ENCODE results near the gene MYL5. TPM values are rescaled to one million over a fixed set of nuclear protein-coding genes. Genes with fewer than 3 reads are reported as not detected.

MYL5 gene
- total and polyA plus RNA-seq, 2 donors (not counting 1 experiment from before 2014, with no cell fraction given): 9.6 to 14.4 TPM

- no peaks in the 10 kb centered on the region for H3K36me3 ChIP-seq (ENCODE audit: control insufficient read depth, insufficient read depth, low read length)
- H2AFZ ChIP-seq (ENCODE audit: low read length): no peak overlapping the region
- H3K4me3 ChIP-seq (replicated peaks in 1 of 4; ENCODE audit: control extremely low read depth in 1 of 4, insufficient read depth in 1 of 4, low read depth in 3 of 4, low read length in 4 of 4): no peak overlapping the region
- H3K4me1 ChIP-seq (ENCODE audit: control insufficient read depth, extremely low read depth, insufficient read depth, low read length): no peaks in the 10 kb centered on the region
- H3K79me2 ChIP-seq (ENCODE audit: control insufficient read depth, insufficient read depth, low read length): no peaks in the 10 kb centered on the region
- H3K4me2 ChIP-seq (ENCODE audit: extremely low read depth, insufficient read depth, low read length): no peak overlapping the region
- H3K27me3 ChIP-seq (ENCODE audit: control insufficient read depth, insufficient read depth, low read length): no peaks in the 10 kb centered on the region
- TF ChIP-seq CTCF (conservative IDR thresholded peaks at IDR 0.05 in 1 of 2, IDR thresholded peaks at IDR 0.05 in 1 of 2; ENCODE audit: low read depth in 1 of 2, low read length in 2 of 2) (no peak), EZH2 (IDR thresholded peaks at IDR 0.05; ENCODE audit: low read length, missing control alignments) (no peak)
- H3K9me3 ChIP-seq (ENCODE audit: control insufficient read depth, insufficient read depth, low read depth, low read length): peaks cover 2% of the 10 kb centered on the region
- no peak overlapping the region for H3K9ac ChIP-seq (ENCODE audit: insufficient read depth, low read length)
- H3K27ac ChIP-seq (ENCODE audit: insufficient read depth, low read length): no peak overlapping the region
- DNase-seq (ENCODE audit: low read depth in 2 of 2): no peak
- no peaks in the 10 kb centered on the region for H4K20me1 ChIP-seq (ENCODE audit: control insufficient read depth, extremely low read depth, insufficient read depth, low read length)
Measured at GRCh38 chr4:625631-626161, 48.6 kb upstream of the MYL5 start.

- Histone ChIP-seq H3K9me3 (ENCODE audit: control insufficient read depth, insufficient read depth, low read depth, low read length) (peaks cover 2% of the 10 kb centered on the region), H3K36me3 (ENCODE audit: control insufficient read depth, insufficient read depth, low read length) (no peaks in the 10 kb centered on the region), H2AFZ (ENCODE audit: low read length) (no peak overlapping the region), H3K9ac (ENCODE audit: insufficient read depth, low read length) (no peak overlapping the region), H3K27ac (ENCODE audit: insufficient read depth, low read length) (no peak overlapping the region), H3K79me2 (ENCODE audit: control insufficient read depth, insufficient read depth, low read length) (no peaks in the 10 kb centered on the region), H3K27me3 (ENCODE audit: control insufficient read depth, insufficient read depth, low read length) (no peaks in the 10 kb centered on the region), H3K4me3 (replicated peaks in 1 of 4; ENCODE audit: control extremely low read depth in 1 of 4, insufficient read depth in 1 of 4, low read depth in 3 of 4, low read length in 4 of 4) (no peak overlapping the region), H3K4me2 (ENCODE audit: extremely low read depth, insufficient read depth, low read length) (no peak overlapping the region), H4K20me1 (ENCODE audit: control insufficient read depth, extremely low read depth, insufficient read depth, low read length) (no peaks in the 10 kb centered on the region), H3K4me1 (ENCODE audit: control insufficient read depth, extremely low read depth, insufficient read depth, low read length) (no peaks in the 10 kb centered on the region)
- DNase-seq (ENCODE audit: low read depth in 2 of 2): no peak
- TF ChIP-seq CTCF (conservative IDR thresholded peaks at IDR 0.05 in 1 of 2, IDR thresholded peaks at IDR 0.05 in 1 of 2; ENCODE audit: low read depth in 1 of 2, low read length in 2 of 2) (no peak), EZH2 (IDR thresholded peaks at IDR 0.05; ENCODE audit: low read length, missing control alignments) (no peak)
Measured at GRCh38 chr4:626201-627091, 47.9 kb upstream of the MYL5 start.

- Histone ChIP-seq H3K27ac (ENCODE audit: insufficient read depth, low read length) (no peak overlapping the region), H3K36me3 (ENCODE audit: control insufficient read depth, insufficient read depth, low read length) (no peaks in the 10 kb centered on the region), H3K9me3 (ENCODE audit: control insufficient read depth, insufficient read depth, low read depth, low read length) (peaks cover 2% of the 10 kb centered on the region), H3K79me2 (ENCODE audit: control insufficient read depth, insufficient read depth, low read length) (no peaks in the 10 kb centered on the region), H3K4me3 (replicated peaks in 1 of 4; ENCODE audit: control extremely low read depth in 1 of 4, insufficient read depth in 1 of 4, low read depth in 3 of 4, low read length in 4 of 4) (no peak overlapping the region), H2AFZ (ENCODE audit: low read length) (no peak overlapping the region), H3K27me3 (ENCODE audit: control insufficient read depth, insufficient read depth, low read length) (no peaks in the 10 kb centered on the region), H3K4me2 (ENCODE audit: extremely low read depth, insufficient read depth, low read length) (no peak overlapping the region), H3K4me1 (ENCODE audit: control insufficient read depth, extremely low read depth, insufficient read depth, low read length) (no peaks in the 10 kb centered on the region), H4K20me1 (ENCODE audit: control insufficient read depth, extremely low read depth, insufficient read depth, low read length) (no peaks in the 10 kb centered on the region), H3K9ac (ENCODE audit: insufficient read depth, low read length) (no peak overlapping the region)
- TF ChIP-seq CTCF (conservative IDR thresholded peaks at IDR 0.05 in 1 of 2, IDR thresholded peaks at IDR 0.05 in 1 of 2; ENCODE audit: low read depth in 1 of 2, low read length in 2 of 2): no peak
- no peak for TF ChIP-seq EZH2 (IDR thresholded peaks at IDR 0.05; ENCODE audit: low read length, missing control alignments)
- no peak for DNase-seq (ENCODE audit: low read depth in 2 of 2)
Measured at GRCh38 chr4:627347-628125, 46.8 kb upstream of the MYL5 start.
